ENCODE measurements around the gene COPS8.

Gene COPS8

GRCh38 chr2:237134321-237135230 lies 48.9 kb downstream of the COPS8 start:
- DNase-seq, result no peak

- DNase-seq, result no peak
These were observed 51.1 kb downstream of the COPS8 start for GRCh38 chr2:237136824-237137223.

- no peak for DNase-seq
These were observed 52.1 kb downstream of the COPS8 start for GRCh38 chr2:237137626-237138323.

- no peak for DNase-seq
These were observed 53.5 kb downstream of the COPS8 start for GRCh38 chr2:237139123-237139675.

GRCh38 chr2:237140689-237141285 lies 55.1 kb downstream of the COPS8 start:
- DNase-seq, result no peak

- no peak for DNase-seq
These were observed 55.9 kb downstream of the COPS8 start for GRCh38 chr2:237141571-237142051.

GRCh38 chr2:237143118-237143517 lies 57.4 kb downstream of the COPS8 start:
- DNase-seq, result no peak

- DNase-seq, result no peak
These were observed 58.2 kb downstream of the COPS8 start for GRCh38 chr2:237143676-237144440.

GRCh38 chr2:237144516-237144915 lies 58.8 kb downstream of the COPS8 start:
- DNase-seq, result no peak

- DNase-seq, result no peak
These were observed 61.6 kb downstream of the COPS8 start for GRCh38 chr2:237147317-237147716.

- DNase-seq, result no peak
These were observed 62.9 kb downstream of the COPS8 start for GRCh38 chr2:237148624-237149023.

GRCh38 chr2:237149425-237149824 lies 63.7 kb downstream of the COPS8 start:
- no peak for DNase-seq
